Karpas-422 (cell line): Measurements from ENCODE around the gene MMP13. TPM values are rescaled to one million over a fixed set of nuclear protein-coding genes. Genes with fewer than 3 reads are reported as not detected.

Source experiments
- DNase-seq: peaks from one replicate; pipeline ENCODE4 v3.0.0-alpha.2; 2015
- H2AFZ ChIP-seq: fragments of 200-600 bp; sonication (generic); 2 replicates; pipeline ENCODE4 v1.6.1; 2014; ENCODE audit warnings: antibody characterized with exemption, low read length, mixed read lengths
- H3K27ac ChIP-seq: fragments of 200-600 bp; sonication (generic); 2 replicates; pipeline ENCODE4 v1.5.1; 2014; ENCODE audit warnings: mild to moderate bottlenecking, low read length, moderate library complexity
- H3K27me3 ChIP-seq: fragments of 200-600 bp; sonication (generic); 2 replicates; pipeline ENCODE4 v1.6.1; 2014; ENCODE audit warnings: low read length, mixed read lengths
- H3K36me3 ChIP-seq: fragments of 200-600 bp; sonication (generic); 2 replicates; pipeline ENCODE4 v1.6.1; 2014; ENCODE audit warnings: low read length, mixed read lengths; ENCODE audit not compliant: insufficient read depth
- H3K4me1 ChIP-seq: fragments of 200-600 bp; sonication (generic); 2 replicates; pipeline ENCODE4 v1.6.1; 2014; ENCODE audit warnings: mild to moderate bottlenecking, low read length, mixed read lengths
- H3K4me2 ChIP-seq: fragments of 200-600 bp; sonication (generic); 2 replicates; pipeline ENCODE4 v1.6.1; 2014; ENCODE audit warnings: low read length, low read depth, mild to moderate bottlenecking; ENCODE audit not compliant: poor library complexity, severe bottlenecking
- H3K4me3 ChIP-seq: fragments of 200-600 bp; sonication (generic); 2 replicates; pipeline ENCODE4 v1.5.1; 2014; ENCODE audit warnings: mild to moderate bottlenecking, antibody characterized with exemption, low read length, mixed read lengths
- H3K79me2 ChIP-seq: fragments of 200-600 bp; sonication (generic); 2 replicates; pipeline ENCODE4 v1.6.1; 2014; ENCODE audit warnings: mild to moderate bottlenecking, low read length, mixed read lengths
- H3K9ac ChIP-seq: fragments of 200-600 bp; sonication (generic); 2 replicates; pipeline ENCODE4 v1.6.0; 2014; ENCODE audit warnings: low read length
- H3K9me2 ChIP-seq: fragments of 200-600 bp; sonication (generic), shearing (Covaris generic); replicated peaks from 2 replicates; pipeline ENCODE4 v1.6.0; 2014; ENCODE audit warnings: mild to moderate bottlenecking, low read length, moderate library complexity; ENCODE audit not compliant: insufficient read depth
- H3K9me3 ChIP-seq: fragments of 300-700, 200-600 bp; sonication (generic); 2 replicates; pipeline ENCODE4 v1.6.1; 2014; ENCODE audit warnings: low read length, mixed read lengths
- H4K20me1 ChIP-seq: fragments of 200-600 bp; sonication (generic); 2 replicates; pipeline ENCODE4 v1.6.1; 2014; ENCODE audit warnings: mild to moderate bottlenecking, antibody characterized with exemption, low read length, low read depth; ENCODE audit not compliant: insufficient read depth
- total RNA-seq: library from RNA; depleted of rRNA; stranded (reverse); fragments of >200 nt; shearing (Covaris generic); gene quantifications from 2 replicates; pipeline ENCODE4 v1.2.3, GENCODE V29; 2014; ENCODE audit warnings: low replicate concordance

Gene MMP13
- total RNA-seq, 1 experiment from 2014 or later: not detected

DNA sequence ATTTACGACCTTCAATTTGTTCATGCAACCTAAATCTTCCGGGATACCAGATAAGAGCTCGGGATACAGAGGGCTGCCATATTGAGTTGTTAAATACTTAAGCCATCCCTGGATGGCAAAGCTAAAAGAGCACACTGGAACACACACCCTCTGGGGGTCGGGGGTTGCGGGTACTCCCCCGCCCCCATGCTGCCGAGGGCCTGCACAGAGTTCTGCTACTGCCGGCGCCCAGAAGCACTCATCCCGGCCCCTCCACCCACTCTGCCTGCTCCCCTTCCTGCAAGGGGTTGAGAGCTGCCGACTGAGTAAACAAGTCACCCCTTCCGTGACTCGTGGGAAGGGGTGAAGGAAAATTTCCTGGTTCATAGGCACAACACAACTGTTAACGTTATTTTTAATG lies 9.3 kb upstream of the MMP13 start:
- DNase-seq: no peak

GRCh38 chr11:102957953-102958352 lies 2.4 kb upstream of the MMP13 start:
- no peak for DNase-seq
- H3K27me3 ChIP-seq: no peaks in the 10 kb centered on the region
- H3K9me2 ChIP-seq: no peaks in the 10 kb centered on the region
- H2AFZ ChIP-seq: no peak overlapping the region
- no peak overlapping the region for H3K4me2 ChIP-seq
- H4K20me1 ChIP-seq: no peaks in the 10 kb centered on the region
- no peak overlapping the region for H3K4me3 ChIP-seq
- no peaks in the 10 kb centered on the region for H3K9me3 ChIP-seq
- H3K79me2 ChIP-seq: no peaks in the 10 kb centered on the region
- no peaks in the 10 kb centered on the region for H3K4me1 ChIP-seq
- H3K27ac ChIP-seq: no peak overlapping the region
- H3K9ac ChIP-seq: no peak overlapping the region
- H3K36me3 ChIP-seq: no peaks in the 10 kb centered on the region

More for the DNA sequence above, 9.3 kb upstream of the MMP13 start:
- H3K79me2 ChIP-seq: no peaks in the 10 kb centered on the region
- H3K4me3 ChIP-seq: no peak overlapping the region
- no peaks in the 10 kb centered on the region for H3K9me2 ChIP-seq
- no peak overlapping the region for H3K9ac ChIP-seq
- no peak overlapping the region for H2AFZ ChIP-seq
- H3K27me3 ChIP-seq: no peaks in the 10 kb centered on the region
- no peaks in the 10 kb centered on the region for H3K36me3 ChIP-seq
- H4K20me1 ChIP-seq: no peaks in the 10 kb centered on the region
- no peak overlapping the region for H3K27ac ChIP-seq
- no peaks in the 10 kb centered on the region for H3K4me1 ChIP-seq
- no peaks in the 10 kb centered on the region for H3K9me3 ChIP-seq
- H3K4me2 ChIP-seq: no peak overlapping the region

DNA sequence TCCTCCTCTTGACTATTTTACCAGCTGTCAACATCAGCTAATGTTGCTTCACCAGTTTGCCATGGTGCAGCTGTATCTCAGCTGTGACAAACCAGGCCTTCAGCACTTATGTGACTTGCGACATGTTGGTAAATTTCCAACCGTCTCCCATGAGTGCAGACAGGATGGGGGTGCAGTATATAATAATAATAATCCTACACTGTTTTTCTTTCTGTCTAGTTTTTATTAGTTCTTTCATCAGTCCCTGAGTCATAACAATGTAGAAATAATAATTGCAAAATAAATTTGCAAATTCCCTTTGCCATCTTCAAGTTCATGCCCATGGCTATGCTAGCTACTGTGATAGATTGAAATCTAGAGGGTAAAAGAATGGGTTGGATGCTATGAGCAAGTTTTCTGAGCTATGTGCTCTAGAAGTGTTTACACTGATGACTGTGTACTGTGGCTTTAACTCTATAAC lies 4.9 kb downstream of the MMP13 start:
- Histone ChIP-seq H3K4me2 (no peak overlapping the region), H4K20me1 (no peaks in the 10 kb centered on the region), H2AFZ (no peak overlapping the region), H3K4me3 (no peak overlapping the region), H3K27me3 (0 out of 2 replicates have a peak, but pooled peaks cover 3% of the 10 kb centered on the region), H3K4me1 (no peaks in the 10 kb centered on the region), H3K9ac (no peak overlapping the region), H3K9me3 (no peaks in the 10 kb centered on the region), H3K27ac (no peak overlapping the region), H3K9me2 (no peaks in the 10 kb centered on the region), H3K79me2 (no peaks in the 10 kb centered on the region), H3K36me3 (no peaks in the 10 kb centered on the region)
- DNase-seq: no peak

- H4K20me1 ChIP-seq: no peaks in the 10 kb centered on the region
Observed at GRCh38 chr11:102946237-102946636, 9.3 kb downstream of the MMP13 start.

DNA sequence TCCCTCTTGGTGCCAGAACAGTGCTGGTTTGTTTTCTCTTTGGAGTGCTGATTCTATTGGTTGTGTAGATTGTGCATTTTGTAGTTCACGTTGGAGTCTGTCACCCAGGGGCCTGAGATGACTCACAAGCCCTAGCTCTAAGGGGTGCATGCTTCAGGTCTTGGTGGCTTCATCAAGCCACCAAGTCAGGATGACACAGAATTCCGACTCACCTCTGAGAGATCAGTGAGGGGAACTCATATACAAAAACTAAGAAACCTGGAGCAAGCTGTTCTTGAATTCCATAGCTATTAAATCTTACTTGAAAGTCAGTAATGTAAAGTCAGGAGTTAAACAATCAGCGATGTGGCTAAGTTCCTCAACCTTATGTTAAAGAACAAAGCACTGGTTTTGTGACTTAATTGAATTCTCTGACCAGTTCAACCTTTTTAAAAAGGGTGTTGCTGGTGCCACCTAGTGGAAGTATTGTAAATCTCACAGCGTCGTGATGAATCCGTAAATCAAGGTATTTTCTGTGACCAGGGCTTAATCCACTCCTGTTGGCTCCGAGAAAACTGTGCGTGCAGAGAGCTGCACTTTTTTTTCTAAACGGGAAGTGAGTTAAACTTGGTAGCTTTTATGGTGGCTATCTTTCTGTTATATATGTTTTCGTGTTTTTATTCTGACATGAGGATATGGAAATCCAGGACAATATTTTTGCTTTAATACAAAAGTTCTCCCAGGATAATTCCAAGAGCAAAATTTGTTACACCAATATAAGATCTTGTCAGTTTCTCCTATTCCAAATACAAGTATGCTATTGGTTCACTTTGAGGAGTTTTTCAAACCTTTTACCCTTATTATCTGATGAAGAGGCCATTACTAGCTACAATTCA lies 14.6 kb downstream of the MMP13 start:
- H3K36me3 ChIP-seq: no peaks in the 10 kb centered on the region
- H3K27me3 ChIP-seq: no peaks in the 10 kb centered on the region
- no peaks in the 10 kb centered on the region for H3K9me2 ChIP-seq
- H3K4me1 ChIP-seq: no peaks in the 10 kb centered on the region
- H3K4me2 ChIP-seq: no peak overlapping the region
- no peaks in the 10 kb centered on the region for H3K79me2 ChIP-seq
- H3K4me3 ChIP-seq: no peak overlapping the region
- H4K20me1 ChIP-seq: no peaks in the 10 kb centered on the region
- no peaks in the 10 kb centered on the region for H3K9me3 ChIP-seq
- H2AFZ ChIP-seq: no peak overlapping the region
- DNase-seq: peak; percentile 95
- H3K27ac ChIP-seq: no peak overlapping the region
- no peak overlapping the region for H3K9ac ChIP-seq

More at GRCh38 chr11:102946237-102946636, 9.3 kb downstream of the MMP13 start:
- no peak overlapping the region for H3K4me2 ChIP-seq
- no peaks in the 10 kb centered on the region for H3K4me1 ChIP-seq
- H3K36me3 ChIP-seq: no peaks in the 10 kb centered on the region
- H3K9me3 ChIP-seq: no peaks in the 10 kb centered on the region
- H2AFZ ChIP-seq: no peak overlapping the region
- H3K9me2 ChIP-seq: no peaks in the 10 kb centered on the region
- H3K9ac ChIP-seq: no peak overlapping the region
- H3K27me3 ChIP-seq: 0 out of 2 replicates have a peak, but pooled peaks cover 3% of the 10 kb centered on the region
- no peak for DNase-seq
- H3K27ac ChIP-seq: no peak overlapping the region
- H3K79me2 ChIP-seq: no peaks in the 10 kb centered on the region
- no peak overlapping the region for H3K4me3 ChIP-seq

DNA sequence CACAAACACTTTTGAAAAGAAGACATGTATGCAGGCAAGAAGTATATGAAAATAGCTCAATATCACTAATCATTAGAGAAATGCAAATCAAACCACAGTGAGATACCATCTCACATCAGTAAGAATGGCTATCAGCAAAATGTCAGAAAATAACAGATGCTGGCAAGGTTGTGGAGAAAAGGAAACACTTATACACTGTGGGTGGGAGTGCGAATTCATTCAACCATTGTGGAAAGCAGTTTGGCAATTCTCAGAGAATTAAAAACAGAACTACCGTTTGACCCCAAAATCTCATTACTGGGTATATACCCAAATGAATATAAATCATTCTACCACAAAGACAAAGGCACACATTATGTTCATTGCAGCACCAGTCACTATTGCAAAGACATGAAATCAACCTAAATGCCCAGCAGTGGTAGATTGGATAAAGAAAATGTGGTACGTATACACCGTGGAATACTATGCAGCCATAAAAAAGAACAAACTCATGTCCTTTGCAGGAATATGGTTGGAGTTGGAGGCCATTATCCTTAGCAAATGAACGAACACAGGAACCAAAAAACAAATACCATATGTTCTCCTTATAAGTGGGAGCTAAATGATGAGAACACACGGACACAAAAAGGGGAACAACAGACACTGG lies 18.5 kb downstream of the MMP13 start:
- Histone ChIP-seq H3K9ac (no peak overlapping the region), H3K9me3 (no peaks in the 10 kb centered on the region), H2AFZ (no peak overlapping the region), H3K4me1 (no peaks in the 10 kb centered on the region), H4K20me1 (no peaks in the 10 kb centered on the region), H3K9me2 (no peaks in the 10 kb centered on the region), H3K4me2 (no peak overlapping the region), H3K4me3 (no peak overlapping the region), H3K79me2 (no peaks in the 10 kb centered on the region), H3K36me3 (no peaks in the 10 kb centered on the region), H3K27me3 (no peaks in the 10 kb centered on the region), H3K27ac (no peak overlapping the region)
- DNase-seq: no peak

GRCh38 chr11:102935514-102935913 lies 20.0 kb downstream of the MMP13 start:
- no peaks in the 10 kb centered on the region for H3K27me3 ChIP-seq
- H2AFZ ChIP-seq: no peak overlapping the region
- no peak for DNase-seq
- H3K4me1 ChIP-seq: no peaks in the 10 kb centered on the region
- no peaks in the 10 kb centered on the region for H3K9me2 ChIP-seq
- no peaks in the 10 kb centered on the region for H4K20me1 ChIP-seq
- no peaks in the 10 kb centered on the region for H3K79me2 ChIP-seq
- no peaks in the 10 kb centered on the region for H3K36me3 ChIP-seq
- no peak overlapping the region for H3K4me2 ChIP-seq
- H3K27ac ChIP-seq: no peak overlapping the region
- H3K4me3 ChIP-seq: no peak overlapping the region
- H3K9ac ChIP-seq: no peak overlapping the region
- H3K9me3 ChIP-seq: no peaks in the 10 kb centered on the region

GRCh38 chr11:102934735-102935134 lies 20.8 kb downstream of the MMP13 start:
- no peak overlapping the region for H2AFZ ChIP-seq
- DNase-seq: peak; percentile 52
- H3K9me2 ChIP-seq: no peaks in the 10 kb centered on the region
- H3K27me3 ChIP-seq: no peaks in the 10 kb centered on the region
- H3K36me3 ChIP-seq: no peaks in the 10 kb centered on the region
- no peaks in the 10 kb centered on the region for H3K9me3 ChIP-seq
- H3K4me1 ChIP-seq: no peaks in the 10 kb centered on the region
- H3K27ac ChIP-seq: no peak overlapping the region
- no peak overlapping the region for H3K4me2 ChIP-seq
- H3K79me2 ChIP-seq: no peaks in the 10 kb centered on the region
- H3K9ac ChIP-seq: no peak overlapping the region
- no peaks in the 10 kb centered on the region for H4K20me1 ChIP-seq
- H3K4me3 ChIP-seq: no peak overlapping the region
